Measurements from ENCODE around the gene CPNE1.
"Not testable (repeated sequence)": the region's sequence is repeated elsewhere in the genome, so short reads cannot be mapped to it uniquely, and the experiment has no call there.

The CPNE1 gene

DNA sequence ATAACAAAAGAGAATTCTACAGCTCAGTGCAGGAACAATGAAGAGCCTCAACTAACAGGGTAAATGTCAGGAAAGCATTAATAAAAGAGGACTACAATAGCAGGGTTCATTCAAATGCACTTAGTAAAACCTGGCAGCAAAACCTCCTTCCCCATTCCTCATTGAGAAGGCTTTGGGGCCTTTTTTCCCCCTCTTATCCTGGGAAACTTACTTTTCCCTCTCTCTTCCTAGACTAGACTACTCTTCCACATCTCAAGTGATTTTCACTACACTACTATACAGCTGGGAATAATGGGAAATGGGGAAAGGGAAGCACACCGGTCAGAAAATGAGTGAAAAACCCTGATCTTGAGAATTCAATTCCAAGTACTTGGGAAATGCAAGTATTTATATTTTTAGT, 44.6 kb upstream of the CPNE1 start:
- TF ChIP-seq ZFP30 (CRISPR knock-in tag; IDR thresholded peaks at IDR 0.05) (no peak), ZC3H10 (CRISPR knock-in tag; IDR thresholded peaks at IDR 0.05) (no peak), OSR1 (CRISPR knock-in tag; IDR thresholded peaks at IDR 0.05) (no peak), ZNF565 (CRISPR knock-in tag; conservative IDR thresholded peaks at IDR 0.05; ENCODE audit: low read depth) (no peak), TCF4 (CRISPR knock-in tag; IDR thresholded peaks at IDR 0.05; ENCODE audit: borderline replicate concordance) (no peak), BACH2 (CRISPR knock-in tag; IDR thresholded peaks at IDR 0.05; ENCODE audit: borderline replicate concordance) (no peak), RARB (CRISPR knock-in tag; IDR thresholded peaks at IDR 0.05) (no peak)
- TF ChIP-seq, protein P1, sequence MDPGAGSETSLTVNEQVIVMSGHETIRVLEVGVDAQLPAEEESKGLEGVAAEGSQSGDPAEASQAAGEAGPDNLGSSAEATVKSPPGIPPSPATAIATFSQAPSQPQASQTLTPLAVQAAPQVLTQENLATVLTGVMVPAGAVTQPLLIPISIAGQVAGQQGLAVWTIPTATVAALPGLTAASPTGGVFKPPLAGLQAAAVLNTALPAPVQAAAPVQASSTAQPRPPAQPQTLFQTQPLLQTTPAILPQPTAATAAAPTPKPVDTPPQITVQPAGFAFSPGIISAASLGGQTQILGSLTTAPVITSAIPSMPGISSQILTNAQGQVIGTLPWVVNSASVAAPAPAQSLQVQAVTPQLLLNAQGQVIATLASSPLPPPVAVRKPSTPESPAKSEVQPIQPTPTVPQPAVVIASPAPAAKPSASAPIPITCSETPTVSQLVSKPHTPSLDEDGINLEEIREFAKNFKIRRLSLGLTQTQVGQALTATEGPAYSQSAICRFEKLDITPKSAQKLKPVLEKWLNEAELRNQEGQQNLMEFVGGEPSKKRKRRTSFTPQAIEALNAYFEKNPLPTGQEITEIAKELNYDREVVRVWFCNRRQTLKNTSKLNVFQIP (CRISPR knock-in tag; IDR thresholded peaks at IDR 0.05; ENCODE audit: borderline replicate concordance, low read depth), result no peak
- TF ChIP-seq, protein P2, sequence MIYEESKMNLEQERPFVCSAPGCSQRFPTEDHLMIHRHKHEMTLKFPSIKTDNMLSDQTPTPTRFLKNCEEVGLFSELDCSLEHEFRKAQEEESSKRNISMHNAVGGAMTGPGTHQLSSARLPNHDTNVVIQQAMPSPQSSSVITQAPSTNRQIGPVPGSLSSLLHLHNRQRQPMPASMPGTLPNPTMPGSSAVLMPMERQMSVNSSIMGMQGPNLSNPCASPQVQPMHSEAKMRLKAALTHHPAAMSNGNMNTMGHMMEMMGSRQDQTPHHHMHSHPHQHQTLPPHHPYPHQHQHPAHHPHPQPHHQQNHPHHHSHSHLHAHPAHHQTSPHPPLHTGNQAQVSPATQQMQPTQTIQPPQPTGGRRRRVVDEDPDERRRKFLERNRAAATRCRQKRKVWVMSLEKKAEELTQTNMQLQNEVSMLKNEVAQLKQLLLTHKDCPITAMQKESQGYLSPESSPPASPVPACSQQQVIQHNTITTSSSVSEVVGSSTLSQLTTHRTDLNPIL (CRISPR knock-in tag; IDR thresholded peaks at IDR 0.05; ENCODE audit: low read depth), result no peak
- TF ChIP-seq, protein P3, sequence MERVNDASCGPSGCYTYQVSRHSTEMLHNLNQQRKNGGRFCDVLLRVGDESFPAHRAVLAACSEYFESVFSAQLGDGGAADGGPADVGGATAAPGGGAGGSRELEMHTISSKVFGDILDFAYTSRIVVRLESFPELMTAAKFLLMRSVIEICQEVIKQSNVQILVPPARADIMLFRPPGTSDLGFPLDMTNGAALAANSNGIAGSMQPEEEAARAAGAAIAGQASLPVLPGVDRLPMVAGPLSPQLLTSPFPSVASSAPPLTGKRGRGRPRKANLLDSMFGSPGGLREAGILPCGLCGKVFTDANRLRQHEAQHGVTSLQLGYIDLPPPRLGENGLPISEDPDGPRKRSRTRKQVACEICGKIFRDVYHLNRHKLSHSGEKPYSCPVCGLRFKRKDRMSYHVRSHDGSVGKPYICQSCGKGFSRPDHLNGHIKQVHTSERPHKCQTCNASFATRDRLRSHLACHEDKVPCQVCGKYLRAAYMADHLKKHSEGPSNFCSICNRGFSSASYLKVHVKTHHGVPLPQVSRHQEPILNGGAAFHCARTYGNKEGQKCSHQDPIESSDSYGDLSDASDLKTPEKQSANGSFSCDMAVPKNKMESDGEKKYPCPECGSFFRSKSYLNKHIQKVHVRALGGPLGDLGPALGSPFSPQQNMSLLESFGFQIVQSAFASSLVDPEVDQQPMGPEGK (CRISPR knock-in tag; IDR thresholded peaks at IDR 0.05; ENCODE audit: borderline replicate concordance), result no peak
- peak; percentile 27; the same call in 1 of the 3 replicates for ATAC-seq

DNA sequence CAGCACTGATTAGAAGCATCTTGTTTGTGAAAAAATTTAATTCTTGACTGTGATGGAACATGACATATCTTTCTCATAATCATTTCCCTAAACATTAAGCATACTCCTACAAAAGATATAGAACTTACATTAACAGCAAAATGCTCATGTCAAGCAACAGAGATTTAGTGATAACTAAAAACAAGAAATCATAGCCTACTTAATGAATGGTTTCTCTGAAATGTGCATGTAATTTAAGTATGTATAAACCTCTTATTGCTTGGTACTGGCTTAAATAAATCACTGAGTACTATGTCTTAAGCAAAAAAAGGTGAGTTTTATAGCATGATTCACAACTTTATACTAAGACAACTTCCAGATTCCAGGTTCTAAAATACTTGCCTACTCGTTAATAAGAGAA, 43.8 kb upstream of the CPNE1 start:
- no peak for TF ChIP-seq ZC3H10 (CRISPR knock-in tag; IDR thresholded peaks at IDR 0.05)
- no peak for TF ChIP-seq ZFP3 (CRISPR knock-in tag; IDR thresholded peaks at IDR 0.05)
- TF ChIP-seq ZNF70 (CRISPR knock-in tag; IDR thresholded peaks at IDR 0.05), result no peak
- no peak for TF ChIP-seq SNAI2 (CRISPR knock-in tag; IDR thresholded peaks at IDR 0.05)
- TF ChIP-seq CSDC2 (CRISPR knock-in tag; IDR thresholded peaks at IDR 0.05), result no peak
- TF ChIP-seq GLIS3 (CRISPR knock-in tag; IDR thresholded peaks at IDR 0.05), result no peak
- no peak for TF ChIP-seq OSR1 (CRISPR knock-in tag; IDR thresholded peaks at IDR 0.05)
- TF ChIP-seq, protein P1 (CRISPR knock-in tag; IDR thresholded peaks at IDR 0.05; ENCODE audit: borderline replicate concordance, low read depth), result no peak
- TF ChIP-seq ZNF565 (CRISPR knock-in tag; conservative IDR thresholded peaks at IDR 0.05; ENCODE audit: low read depth), result no peak
- TF ChIP-seq, protein P4, sequence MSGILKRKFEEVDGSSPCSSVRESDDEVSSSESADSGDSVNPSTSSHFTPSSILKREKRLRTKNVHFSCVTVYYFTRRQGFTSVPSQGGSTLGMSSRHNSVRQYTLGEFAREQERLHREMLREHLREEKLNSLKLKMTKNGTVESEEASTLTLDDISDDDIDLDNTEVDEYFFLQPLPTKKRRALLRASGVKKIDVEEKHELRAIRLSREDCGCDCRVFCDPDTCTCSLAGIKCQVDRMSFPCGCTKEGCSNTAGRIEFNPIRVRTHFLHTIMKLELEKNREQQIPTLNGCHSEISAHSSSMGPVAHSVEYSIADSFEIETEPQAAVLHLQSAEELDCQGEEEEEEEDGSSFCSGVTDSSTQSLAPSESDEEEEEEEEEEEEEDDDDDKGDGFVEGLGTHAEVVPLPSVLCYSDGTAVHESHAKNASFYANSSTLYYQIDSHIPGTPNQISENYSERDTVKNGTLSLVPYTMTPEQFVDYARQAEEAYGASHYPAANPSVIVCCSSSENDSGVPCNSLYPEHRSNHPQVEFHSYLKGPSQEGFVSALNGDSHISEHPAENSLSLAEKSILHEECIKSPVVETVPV (CRISPR knock-in tag; IDR thresholded peaks at IDR 0.05), result no peak
- TF ChIP-seq ISL1 (CRISPR knock-in tag; IDR thresholded peaks at IDR 0.05), result no peak
- TF ChIP-seq ZNF8 (CRISPR knock-in tag; IDR thresholded peaks at IDR 0.05), result no peak
- TF ChIP-seq ZFP30 (CRISPR knock-in tag; IDR thresholded peaks at IDR 0.05), result no peak
- no peak for TF ChIP-seq ARNTL (CRISPR knock-in tag; IDR thresholded peaks at IDR 0.05; ENCODE audit: borderline replicate concordance, low read depth)
- TF ChIP-seq, protein P5, sequence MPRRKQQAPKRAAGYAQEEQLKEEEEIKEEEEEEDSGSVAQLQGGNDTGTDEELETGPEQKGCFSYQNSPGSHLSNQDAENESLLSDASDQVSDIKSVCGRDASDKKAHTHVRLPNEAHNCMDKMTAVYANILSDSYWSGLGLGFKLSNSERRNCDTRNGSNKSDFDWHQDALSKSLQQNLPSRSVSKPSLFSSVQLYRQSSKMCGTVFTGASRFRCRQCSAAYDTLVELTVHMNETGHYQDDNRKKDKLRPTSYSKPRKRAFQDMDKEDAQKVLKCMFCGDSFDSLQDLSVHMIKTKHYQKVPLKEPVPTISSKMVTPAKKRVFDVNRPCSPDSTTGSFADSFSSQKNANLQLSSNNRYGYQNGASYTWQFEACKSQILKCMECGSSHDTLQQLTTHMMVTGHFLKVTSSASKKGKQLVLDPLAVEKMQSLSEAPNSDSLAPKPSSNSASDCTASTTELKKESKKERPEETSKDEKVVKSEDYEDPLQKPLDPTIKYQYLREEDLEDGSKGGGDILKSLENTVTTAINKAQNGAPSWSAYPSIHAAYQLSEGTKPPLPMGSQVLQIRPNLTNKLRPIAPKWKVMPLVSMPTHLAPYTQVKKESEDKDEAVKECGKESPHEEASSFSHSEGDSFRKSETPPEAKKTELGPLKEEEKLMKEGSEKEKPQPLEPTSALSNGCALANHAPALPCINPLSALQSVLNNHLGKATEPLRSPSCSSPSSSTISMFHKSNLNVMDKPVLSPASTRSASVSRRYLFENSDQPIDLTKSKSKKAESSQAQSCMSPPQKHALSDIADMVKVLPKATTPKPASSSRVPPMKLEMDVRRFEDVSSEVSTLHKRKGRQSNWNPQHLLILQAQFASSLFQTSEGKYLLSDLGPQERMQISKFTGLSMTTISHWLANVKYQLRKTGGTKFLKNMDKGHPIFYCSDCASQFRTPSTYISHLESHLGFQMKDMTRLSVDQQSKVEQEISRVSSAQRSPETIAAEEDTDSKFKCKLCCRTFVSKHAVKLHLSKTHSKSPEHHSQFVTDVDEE (CRISPR knock-in tag; IDR thresholded peaks at IDR 0.05), result no peak
- TF ChIP-seq, protein P3 (CRISPR knock-in tag; IDR thresholded peaks at IDR 0.05; ENCODE audit: borderline replicate concordance), result no peak
- TF ChIP-seq TCF4 (CRISPR knock-in tag; IDR thresholded peaks at IDR 0.05; ENCODE audit: borderline replicate concordance), result no peak
- no peak for TF ChIP-seq ESRRG (CRISPR knock-in tag; IDR thresholded peaks at IDR 0.05)
- no peak; the same call in none of the 3 replicates for ATAC-seq

DNA sequence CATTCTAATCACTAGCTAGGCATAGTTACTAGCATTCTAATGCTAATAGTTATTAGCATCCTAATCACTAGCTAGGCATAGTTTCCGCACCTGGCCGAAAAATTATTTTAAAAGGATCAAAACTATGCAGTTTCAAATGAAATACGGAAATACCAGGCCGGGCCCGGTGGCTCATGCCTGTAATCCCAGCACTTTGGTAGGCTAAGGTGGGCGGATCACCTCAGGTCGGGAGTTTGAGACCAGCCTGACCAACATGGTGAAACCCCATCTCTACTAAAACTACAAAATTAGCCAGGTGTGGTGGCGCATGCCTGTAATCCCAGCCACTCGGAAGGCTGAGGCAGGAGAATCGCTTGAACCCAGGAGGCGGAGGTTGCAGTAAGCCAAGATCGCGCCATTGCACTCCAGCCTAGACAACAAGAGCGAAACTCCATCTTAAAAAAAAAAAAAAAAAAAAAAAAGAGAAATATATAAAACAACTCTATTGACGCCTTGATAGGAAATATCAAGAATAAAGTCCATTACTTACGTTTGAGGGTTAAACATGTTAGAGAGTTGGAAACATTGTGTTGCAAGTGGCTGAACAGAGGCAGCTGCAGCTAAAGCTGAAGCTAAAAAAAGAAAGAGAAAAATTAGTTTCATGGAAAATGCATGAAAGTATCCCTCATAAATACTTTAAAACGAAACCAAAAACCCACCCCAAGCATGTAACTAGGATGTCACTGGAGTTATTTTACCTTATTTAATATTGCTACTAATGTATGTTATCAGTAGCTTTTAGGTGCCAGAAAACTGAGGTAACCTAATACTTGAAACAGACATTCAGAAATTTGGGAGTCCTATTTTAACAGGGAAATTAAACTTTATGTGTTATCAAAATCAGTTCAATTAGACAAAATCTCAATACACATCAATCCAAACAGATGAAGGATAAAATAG, 42.2 kb upstream of the CPNE1 start:
- not testable (repeated sequence) for ATAC-seq

DNA sequence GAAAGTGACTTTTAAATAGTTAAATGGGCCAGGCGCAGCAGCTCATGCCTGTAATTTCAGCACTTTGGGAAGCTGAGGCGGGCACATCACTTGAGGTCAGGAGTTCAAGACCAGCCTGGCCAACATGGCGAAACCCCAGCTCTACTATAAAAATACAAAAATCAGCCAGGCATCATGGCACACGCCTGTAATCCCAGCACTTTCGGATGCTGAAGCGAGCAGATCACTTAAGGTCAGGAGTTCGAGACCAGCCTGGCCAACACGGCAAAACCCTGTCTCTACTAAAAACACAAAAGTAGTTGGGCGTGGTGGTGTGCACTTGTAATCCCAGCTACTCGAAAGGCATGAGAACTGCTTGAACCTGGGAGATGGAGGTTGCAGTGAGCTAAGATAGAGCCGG, 41.2 kb upstream of the CPNE1 start:
- not testable (repeated sequence) for ATAC-seq

Data from SK-N-SH treated with all-trans-retinoic acid at 6 μM for 48 hours (cell line).